Natural killer cell (primary cell): ENCODE measurements around the gene PDE2A. TPM values are rescaled to one million over a fixed set of nuclear protein-coding genes. Genes with fewer than 3 reads are reported as not detected.
A peak's percentile ranks its signal among the peaks of the same experiment; 100 is the strongest.

Experiments
- ATAC-seq, 3 donors: fragments of 150-1000 bp in 2 of 3; fragments of 200-7000 bp in 1 of 3; cut with Tn5 transposase; 1 replicate in 1 of 3; 2 replicates in 2 of 3; pipeline ENCODE4 v1.10.0; 2021; ENCODE audit warnings: mild to moderate bottlenecking in 2 of 3, moderate library complexity in 2 of 3
- DNase-seq, 2 donors: peaks; one replicate each; pipeline versions ENCODE4 v3.0.0 to v3.0.0-alpha.2; 2013 to 2021; ENCODE audit warnings: mixed read lengths in 1 of 2
- H3K27ac ChIP-seq: one replicate; pipeline ENCODE4 v1.5.1; 2013; ENCODE audit warnings: mild to moderate bottlenecking, low read length
- H3K27me3 ChIP-seq: one replicate; pipeline ENCODE4 v1.6.1; 2013; ENCODE audit warnings: low read length; ENCODE audit not compliant: control insufficient read depth, insufficient read depth
- H3K36me3 ChIP-seq: one replicate; pipeline ENCODE4 v1.6.1; 2013; ENCODE audit warnings: low read length; ENCODE audit not compliant: control insufficient read depth, insufficient read depth
- H3K4me1 ChIP-seq: one replicate; pipeline ENCODE4 v1.6.1; 2013; ENCODE audit warnings: low read length; ENCODE audit not compliant: control insufficient read depth, insufficient read depth
- H3K4me3 ChIP-seq: one replicate; pipeline ENCODE4 v1.5.1; 2013; ENCODE audit warnings: low read length
- H3K9me3 ChIP-seq: one replicate; pipeline ENCODE4 v1.6.1; 2013; ENCODE audit warnings: low read length; ENCODE audit not compliant: control insufficient read depth, insufficient read depth
- H3K27ac Mint-ChIP-seq, 2 donors: one replicate each; pipeline ENCODE4 v1.8.0; 2022; ENCODE audit warnings: mild to moderate bottlenecking in 2 of 2, mixed read lengths in 2 of 2, moderate library complexity in 1 of 2
- H3K27me3 Mint-ChIP-seq, 2 donors: one replicate each; pipeline ENCODE4 v1.8.0; 2022; ENCODE audit warnings: low read depth in 2 of 2, mixed read lengths in 2 of 2
- H3K36me3 Mint-ChIP-seq: one replicate; pipeline ENCODE4 v1.8.0; 2022; ENCODE audit warnings: mixed read lengths
- H3K4me1 Mint-ChIP-seq, 2 donors: one replicate each; pipeline ENCODE4 v1.8.0; 2022; ENCODE audit warnings: mixed read lengths in 2 of 2
- H3K4me3 Mint-ChIP-seq: one replicate; pipeline ENCODE4 v1.8.0; 2022; ENCODE audit warnings: mild to moderate bottlenecking, moderate library complexity, mixed read lengths
- H3K9me3 Mint-ChIP-seq, 2 donors: one replicate each; pipeline ENCODE4 v1.8.0; 2022; ENCODE audit warnings: mixed read lengths in 2 of 2
- WGBS: methylation state at CpG from one replicate; pipeline ENCODE4 v1.1.7; 2013; ENCODE audit warnings: missing lambda C conversion rate; ENCODE audit not compliant: insufficient coverage; 5-methylcytosine and 5-hydroxymethylcytosine counted together
- intact Hi-C: fragments of 100-400 bp; cut with micrococcal nuclease; formaldehyde crosslinking; loops from one replicate; pipeline ENCODE4 v1.14.2; 2022
- total RNA-seq, 4 donors: library from RNA; stranded (reverse); fragments of 120-200 nt in 1 of 4; gene quantifications; one replicate each; pipeline versions ENCODE4 v1.2.3 to v1.2.4, GENCODE V29; 2013 to 2022
- TF ChIP-seq, protein P1 (sequence below): fragments of 200-600 bp; IDR thresholded peaks from one replicate; pipeline ENCODE4 v1.8.0; 2022; ENCODE audit warnings: antibody characterized with exemption

Gene PDE2A
- total RNA-seq, 3 donors from 2014 or later (not counting 1 experiment from before 2014, with no cell fraction given), result 8.7 to 11.9 (median 9.0) TPM

DNA sequence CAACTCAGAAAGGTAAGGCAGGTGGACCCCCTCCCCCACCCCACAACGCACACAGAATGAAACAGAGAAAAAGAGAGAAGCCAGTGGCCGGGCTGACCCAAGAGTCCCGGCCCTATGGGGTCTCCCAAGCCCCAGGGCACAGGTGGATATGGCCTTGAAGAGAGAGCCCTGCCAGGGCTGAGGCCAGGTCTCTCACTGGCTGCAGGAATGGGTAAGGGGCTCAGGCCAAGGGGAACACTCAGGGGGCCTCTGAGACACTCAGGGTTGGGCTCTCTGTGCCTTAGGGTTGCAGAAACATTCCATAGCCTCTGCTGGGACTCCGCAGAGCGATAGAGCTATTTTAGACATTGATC, 98.0 kb downstream of the PDE2A start:
- Mint-ChIP-seq H3K4me3 (no peak overlapping the region), H3K36me3 (no peaks in the 10 kb centered on the region), H3K9me3 (no peaks in the 10 kb centered on the region), H3K27me3 (peaks cover 0 to 2% of the 10 kb centered on the region in 2 donors), H3K4me1 (peaks cover 17 to 25% of the 10 kb centered on the region in 2 donors), H3K27ac (no peak overlapping the region)
- Histone ChIP-seq H3K27ac (no peak overlapping the region), H3K36me3 (no peaks in the 10 kb centered on the region), H3K27me3 (no peaks in the 10 kb centered on the region), H3K4me3 (no peak overlapping the region), H3K4me1 (peaks cover 9% of the 10 kb centered on the region), H3K9me3 (no peaks in the 10 kb centered on the region)
- intact Hi-C loops, result no loop called here
- no peak for ATAC-seq
- TF ChIP-seq, protein P1, sequence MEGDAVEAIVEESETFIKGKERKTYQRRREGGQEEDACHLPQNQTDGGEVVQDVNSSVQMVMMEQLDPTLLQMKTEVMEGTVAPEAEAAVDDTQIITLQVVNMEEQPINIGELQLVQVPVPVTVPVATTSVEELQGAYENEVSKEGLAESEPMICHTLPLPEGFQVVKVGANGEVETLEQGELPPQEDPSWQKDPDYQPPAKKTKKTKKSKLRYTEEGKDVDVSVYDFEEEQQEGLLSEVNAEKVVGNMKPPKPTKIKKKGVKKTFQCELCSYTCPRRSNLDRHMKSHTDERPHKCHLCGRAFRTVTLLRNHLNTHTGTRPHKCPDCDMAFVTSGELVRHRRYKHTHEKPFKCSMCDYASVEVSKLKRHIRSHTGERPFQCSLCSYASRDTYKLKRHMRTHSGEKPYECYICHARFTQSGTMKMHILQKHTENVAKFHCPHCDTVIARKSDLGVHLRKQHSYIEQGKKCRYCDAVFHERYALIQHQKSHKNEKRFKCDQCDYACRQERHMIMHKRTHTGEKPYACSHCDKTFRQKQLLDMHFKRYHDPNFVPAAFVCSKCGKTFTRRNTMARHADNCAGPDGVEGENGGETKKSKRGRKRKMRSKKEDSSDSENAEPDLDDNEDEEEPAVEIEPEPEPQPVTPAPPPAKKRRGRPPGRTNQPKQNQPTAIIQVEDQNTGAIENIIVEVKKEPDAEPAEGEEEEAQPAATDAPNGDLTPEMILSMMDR, result no peak
- no peak for DNase-seq
- WGBS, result 91% methylated on average over 5 of the region's 5 CpGs

DNA sequence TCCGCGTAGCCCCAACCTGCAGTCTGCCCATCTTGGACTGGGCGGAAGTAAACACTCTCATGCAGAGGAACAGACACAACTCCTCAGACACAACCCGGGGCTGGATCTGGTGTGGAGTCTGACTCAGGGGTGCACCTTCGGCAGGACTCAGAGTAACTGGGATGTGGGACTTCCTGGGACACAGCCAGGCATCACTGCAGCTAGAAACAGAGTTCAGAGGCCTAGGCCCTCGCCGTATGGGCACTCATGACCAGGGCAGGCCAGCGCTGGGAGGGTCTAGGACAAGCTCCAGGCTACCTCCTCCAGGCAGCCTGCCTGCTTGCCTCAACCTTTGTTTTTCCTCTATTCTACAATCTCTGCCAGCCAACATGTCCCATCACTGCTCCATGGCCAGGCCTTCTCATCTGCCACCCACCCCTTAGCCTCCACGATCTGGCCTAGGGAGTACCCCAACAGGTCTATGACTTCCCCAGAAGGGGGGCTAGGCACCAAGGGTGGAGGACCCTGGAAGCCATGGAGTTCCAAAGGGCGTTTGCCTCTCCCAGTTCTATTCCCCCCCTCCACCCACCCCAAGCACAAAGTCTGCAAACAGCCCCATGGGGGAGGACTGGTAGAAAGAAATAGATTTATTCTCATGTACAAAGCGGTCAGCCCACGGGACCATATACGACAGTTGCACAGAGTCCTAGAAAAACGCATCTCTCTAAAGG, 98.5 kb downstream of the PDE2A start:
- no peak overlapping the region for H3K4me3 Mint-ChIP-seq
- TF ChIP-seq, protein P1, result no peak
- ATAC-seq, result no peak
- peaks cover 15% of the 10 kb centered on the region for H3K4me1 ChIP-seq
- H3K27me3 Mint-ChIP-seq, result peaks cover 0 to 2% of the 10 kb centered on the region in 2 donors
- no peak for DNase-seq
- H3K9me3 Mint-ChIP-seq, result no peaks in the 10 kb centered on the region
- peaks cover 22 to 30% of the 10 kb centered on the region in 2 donors for H3K4me1 Mint-ChIP-seq
- H3K27me3 ChIP-seq, result no peaks in the 10 kb centered on the region
- H3K27ac Mint-ChIP-seq, result no peak overlapping the region
- no peaks in the 10 kb centered on the region for H3K9me3 ChIP-seq
- intact Hi-C loops, result no loop called here
- no peak overlapping the region for H3K27ac ChIP-seq
- no peaks in the 10 kb centered on the region for H3K36me3 Mint-ChIP-seq
- 95% methylated on average over 13 of the region's 14 CpGs for WGBS
- H3K4me3 ChIP-seq, result no peak overlapping the region
- H3K36me3 ChIP-seq, result no peaks in the 10 kb centered on the region

DNA sequence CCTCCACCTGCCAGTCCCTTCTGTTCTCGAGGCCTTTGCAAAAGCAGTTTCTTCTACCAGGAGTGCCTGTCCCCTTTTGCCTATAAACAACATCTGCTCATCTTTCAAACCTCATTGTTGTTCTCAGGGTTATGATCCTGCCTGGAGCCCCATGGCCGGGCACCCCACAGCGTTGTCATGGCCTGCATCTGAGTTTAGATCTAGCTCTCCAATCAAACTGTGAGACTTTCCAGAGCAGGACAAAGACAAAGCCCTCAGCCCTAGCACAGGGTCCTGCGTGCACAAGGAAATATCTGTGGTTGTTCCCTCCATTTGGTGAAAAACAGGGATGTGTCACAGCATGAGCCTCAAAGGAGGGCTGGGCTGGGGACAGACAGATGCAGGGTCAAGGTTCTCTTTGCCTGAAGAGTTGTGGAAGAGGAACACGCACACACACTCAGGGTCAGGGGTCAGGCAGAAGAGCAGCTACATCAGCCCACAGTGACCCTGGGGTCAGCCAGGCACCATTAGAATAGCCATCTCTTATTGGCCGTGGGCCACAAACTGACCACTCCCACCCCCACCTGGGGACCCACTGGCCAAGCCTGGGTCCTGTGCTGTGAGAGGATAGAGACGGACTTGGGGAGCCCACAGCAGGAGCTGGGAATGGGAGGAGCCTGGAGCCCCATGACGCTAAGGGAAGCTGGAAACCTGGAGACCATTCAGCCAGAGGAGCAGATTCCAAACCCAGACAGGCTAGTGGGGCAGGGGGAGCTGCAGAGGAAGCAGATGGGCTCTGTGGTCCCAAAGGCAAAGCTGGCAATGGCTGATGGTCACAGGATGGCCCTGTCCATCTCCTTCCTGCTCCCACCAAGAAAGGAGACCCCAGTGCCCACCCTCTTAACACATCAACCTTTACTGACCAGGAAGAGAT, 99.4 kb downstream of the PDE2A start:
- WGBS, result 88% methylated on average over 8 of the region's 8 CpGs
- H3K4me3 Mint-ChIP-seq, result no peak overlapping the region
- no peaks in the 10 kb centered on the region for H3K36me3 Mint-ChIP-seq
- H3K27me3 Mint-ChIP-seq, result peaks cover 0 to 2% of the 10 kb centered on the region in 2 donors
- Histone ChIP-seq H3K4me1 (peaks cover 23% of the 10 kb centered on the region), H3K27ac (no peak overlapping the region), H3K27me3 (no peaks in the 10 kb centered on the region), H3K9me3 (no peaks in the 10 kb centered on the region), H3K4me3 (no peak overlapping the region), H3K36me3 (no peaks in the 10 kb centered on the region)
- H3K4me1 Mint-ChIP-seq, result peaks cover 31 to 39% of the 10 kb centered on the region in 2 donors
- DNase-seq, result peak in 1 of 2 donors; percentile 5
- H3K9me3 Mint-ChIP-seq, result no peaks in the 10 kb centered on the region
- peak overlapping the region in 1 of 2 donors; percentile 42 for H3K27ac Mint-ChIP-seq
- TF ChIP-seq, protein P1, result no peak
- intact Hi-C loops, result no loop called here
- ATAC-seq, result no peak
